NCI-H2196 treated with DMSO at 0.1 percent for 48 hours (cell line): ENCODE data around the gene TOMM20.
"Not testable (repeated sequence)": the region's sequence is repeated elsewhere in the genome, so short reads cannot be mapped to it uniquely, and the experiment has no call there.

ENCODE experiments used
- DNase-seq: peaks from one replicate; lab custom pipeline; 2025; ENCODE audit not compliant: unreplicated experiment; lab: John Stamatoyannopoulos, UW

TOMM20 gene

DNA sequence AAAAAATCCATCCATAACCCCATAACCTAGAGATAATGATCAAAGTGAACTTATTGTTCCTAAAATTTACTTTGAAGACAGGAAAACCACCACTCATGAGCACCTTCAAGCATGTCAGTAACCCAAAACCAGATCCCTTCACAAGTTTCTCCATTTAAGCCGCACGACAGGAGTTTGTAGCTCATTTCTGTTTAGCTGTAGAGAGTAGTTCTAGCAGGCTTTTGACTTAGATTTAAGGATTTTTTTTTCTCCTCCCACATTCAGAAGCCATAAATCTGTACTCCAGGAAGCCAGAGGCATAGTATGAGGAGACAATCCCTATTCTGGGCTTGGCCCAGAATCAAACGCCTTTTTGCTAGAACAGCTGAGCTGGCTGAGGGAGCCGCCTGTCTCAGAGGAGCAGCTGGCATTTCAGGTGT lies 25.6 kb downstream of the TOMM20 start:
- DNase-seq, result no peak

DNA sequence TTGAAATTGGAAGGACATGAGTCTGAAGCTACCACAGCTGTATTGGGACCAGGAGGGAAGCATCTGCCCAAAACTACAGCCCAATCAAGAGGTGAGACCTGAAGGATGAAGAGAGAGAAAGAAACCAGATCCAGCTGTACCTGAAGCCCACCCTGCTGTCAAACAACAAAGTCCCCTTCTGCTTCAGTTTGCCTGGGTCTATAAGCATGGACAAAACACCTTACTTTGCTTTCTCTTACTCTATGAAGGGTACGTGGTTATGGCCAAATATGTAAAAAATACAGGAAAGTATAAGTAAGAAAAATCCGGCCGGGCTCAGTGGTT lies 26.4 kb downstream of the TOMM20 start:
- DNase-seq, result no peak

DNA sequence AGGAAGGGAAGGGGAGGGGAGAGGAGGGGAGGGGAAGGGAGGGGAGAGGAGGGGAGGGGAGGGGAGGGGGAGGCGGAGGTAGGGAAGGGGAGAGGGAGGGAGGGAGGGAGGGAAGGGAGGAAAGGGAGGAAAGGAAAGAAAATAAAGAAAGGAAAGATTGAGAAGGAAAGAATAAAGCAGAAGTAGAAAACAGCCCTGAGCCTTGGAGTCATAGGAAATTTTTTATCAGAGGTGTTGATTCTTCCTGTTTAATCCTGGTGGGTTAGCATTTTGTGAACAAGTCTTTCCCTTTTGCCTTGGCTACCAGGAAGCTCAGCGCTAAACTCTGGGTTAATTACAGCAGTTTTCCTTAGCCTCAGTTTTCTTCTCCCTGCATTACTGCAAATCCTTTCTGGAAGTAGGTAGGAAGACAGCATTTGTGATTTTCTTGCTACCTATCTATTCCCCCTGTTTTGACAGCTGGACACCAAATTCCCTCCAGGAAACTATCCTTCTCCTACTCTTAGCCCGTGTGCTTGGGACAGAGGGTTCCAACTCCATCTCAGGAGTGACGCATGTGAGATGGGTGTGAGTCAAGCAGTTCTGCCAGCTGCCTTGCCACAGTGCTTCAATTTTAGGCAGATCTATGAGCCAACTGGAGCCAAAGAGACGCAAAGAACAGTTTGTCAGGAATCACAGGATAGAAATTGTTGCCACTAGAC lies 26.9 kb downstream of the TOMM20 start:
- no peak for DNase-seq

DNA sequence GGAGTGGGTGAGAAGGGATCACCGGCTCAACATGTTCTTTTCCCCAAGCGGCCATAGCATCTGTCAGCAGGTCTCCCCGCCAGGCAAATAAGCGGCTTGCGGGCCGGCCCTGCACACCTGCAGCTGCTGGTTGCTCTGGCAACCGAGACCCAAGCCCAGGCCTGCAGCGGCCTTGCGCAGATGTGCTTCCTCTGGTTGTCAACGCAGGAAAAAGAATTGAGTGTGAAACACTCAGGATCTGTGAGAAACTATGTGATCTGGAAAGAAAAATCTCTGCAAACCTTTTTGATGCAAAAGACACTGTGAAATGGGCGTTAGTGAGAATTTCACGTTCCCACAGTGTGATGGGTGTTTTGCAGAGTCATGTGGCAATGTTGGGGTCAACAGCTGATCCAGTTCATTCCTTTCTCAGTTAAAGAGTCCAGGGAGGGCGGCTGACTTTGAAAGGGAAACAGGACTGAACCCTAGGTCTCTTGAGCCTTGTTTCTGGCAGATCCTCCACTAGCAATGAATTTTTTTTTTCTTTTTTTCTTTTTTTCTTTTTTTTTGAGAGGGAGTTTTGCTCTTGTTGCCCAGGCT lies 28.4 kb downstream of the TOMM20 start:
- no peak for DNase-seq

DNA sequence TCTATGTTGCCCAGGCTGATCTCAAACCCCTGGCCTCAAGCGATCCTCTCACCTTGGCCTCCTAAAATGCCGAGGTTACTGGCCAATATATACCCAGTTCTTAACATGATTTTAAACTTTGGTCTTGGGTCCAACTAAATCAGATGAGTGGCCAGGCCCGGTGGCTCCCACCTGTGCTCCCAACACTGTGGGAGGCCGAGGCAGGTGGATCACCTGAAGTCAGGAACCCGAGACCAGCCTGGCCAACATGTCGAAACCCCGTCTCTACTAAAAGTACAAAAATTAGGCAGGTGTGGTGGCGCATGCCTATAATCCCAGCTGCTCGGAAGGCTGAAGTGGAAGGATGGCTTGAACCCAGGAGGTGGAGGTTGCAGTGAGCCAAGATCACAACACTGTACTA lies 29.6 kb downstream of the TOMM20 start:
- DNase-seq, result no peak

DNA sequence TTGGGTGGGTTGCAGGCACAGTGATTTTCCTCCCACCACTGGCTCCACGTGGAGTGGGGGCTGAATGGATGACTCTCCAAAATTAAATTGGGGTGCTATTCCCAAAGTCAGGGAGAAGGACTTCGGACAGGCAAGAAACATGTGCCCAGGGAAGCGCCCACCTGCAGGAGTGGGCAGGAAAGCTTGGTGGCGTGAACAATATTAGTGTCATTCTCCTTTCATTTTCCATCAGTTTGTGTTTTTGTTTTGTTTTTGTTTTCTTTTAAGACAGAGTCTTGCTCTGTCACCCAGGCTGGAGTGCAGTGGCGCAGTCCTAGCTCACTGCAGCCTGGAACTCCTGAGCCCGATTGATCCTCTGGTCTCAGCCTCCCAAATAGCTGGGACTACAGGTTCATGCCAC lies 30.1 kb downstream of the TOMM20 start:
- DNase-seq, result no peak

DNA sequence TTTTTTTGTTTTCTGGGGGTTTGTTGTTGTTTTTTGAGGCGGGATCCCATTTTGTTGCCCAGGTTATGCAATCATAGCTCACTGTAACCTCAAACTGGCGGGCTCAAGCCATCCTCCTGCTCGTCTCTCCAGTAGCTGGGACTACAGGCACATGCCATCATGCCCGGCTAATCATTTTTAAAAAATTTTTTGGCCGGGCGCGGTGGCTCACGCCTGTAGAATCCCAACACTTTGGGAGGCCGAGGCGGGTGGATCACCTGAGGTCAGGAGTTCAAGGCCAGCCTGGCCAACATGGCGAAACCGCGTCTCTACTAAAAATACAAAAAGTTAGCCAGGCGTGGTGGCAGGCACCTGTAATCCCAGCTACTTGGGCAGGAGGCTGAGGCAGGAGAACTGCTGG lies 31.1 kb downstream of the TOMM20 start:
- DNase-seq, result not testable (repeated sequence)

DNA sequence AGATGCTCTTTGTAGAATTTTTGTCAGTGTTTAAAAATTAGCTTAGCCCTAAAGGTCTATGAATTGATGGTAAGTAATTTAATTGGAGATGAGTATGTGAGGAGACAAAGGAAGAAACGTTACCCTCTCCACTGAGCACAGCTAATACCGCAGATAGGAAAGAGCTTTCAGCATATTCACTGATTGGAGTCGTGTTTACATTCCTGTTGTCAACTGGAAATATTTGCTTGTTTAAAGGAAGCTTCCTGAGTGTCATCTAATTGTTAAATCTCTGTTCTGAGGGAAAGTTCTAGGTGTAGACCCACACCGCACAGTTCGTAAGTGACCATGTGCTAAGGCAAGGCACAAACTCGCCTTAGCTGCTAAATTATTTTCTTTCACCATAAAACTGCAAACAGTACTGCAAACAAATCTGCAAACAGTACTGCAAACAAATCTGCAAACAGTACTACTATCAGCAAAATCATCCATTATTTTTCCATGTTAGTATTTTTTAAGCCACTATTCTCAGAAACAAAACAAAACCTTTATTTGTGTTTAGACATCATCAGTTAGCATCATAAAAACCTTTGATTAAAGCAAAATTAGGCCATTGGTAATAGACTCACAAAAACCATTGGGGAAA lies 32.6 kb downstream of the TOMM20 start:
- DNase-seq, result no peak

DNA sequence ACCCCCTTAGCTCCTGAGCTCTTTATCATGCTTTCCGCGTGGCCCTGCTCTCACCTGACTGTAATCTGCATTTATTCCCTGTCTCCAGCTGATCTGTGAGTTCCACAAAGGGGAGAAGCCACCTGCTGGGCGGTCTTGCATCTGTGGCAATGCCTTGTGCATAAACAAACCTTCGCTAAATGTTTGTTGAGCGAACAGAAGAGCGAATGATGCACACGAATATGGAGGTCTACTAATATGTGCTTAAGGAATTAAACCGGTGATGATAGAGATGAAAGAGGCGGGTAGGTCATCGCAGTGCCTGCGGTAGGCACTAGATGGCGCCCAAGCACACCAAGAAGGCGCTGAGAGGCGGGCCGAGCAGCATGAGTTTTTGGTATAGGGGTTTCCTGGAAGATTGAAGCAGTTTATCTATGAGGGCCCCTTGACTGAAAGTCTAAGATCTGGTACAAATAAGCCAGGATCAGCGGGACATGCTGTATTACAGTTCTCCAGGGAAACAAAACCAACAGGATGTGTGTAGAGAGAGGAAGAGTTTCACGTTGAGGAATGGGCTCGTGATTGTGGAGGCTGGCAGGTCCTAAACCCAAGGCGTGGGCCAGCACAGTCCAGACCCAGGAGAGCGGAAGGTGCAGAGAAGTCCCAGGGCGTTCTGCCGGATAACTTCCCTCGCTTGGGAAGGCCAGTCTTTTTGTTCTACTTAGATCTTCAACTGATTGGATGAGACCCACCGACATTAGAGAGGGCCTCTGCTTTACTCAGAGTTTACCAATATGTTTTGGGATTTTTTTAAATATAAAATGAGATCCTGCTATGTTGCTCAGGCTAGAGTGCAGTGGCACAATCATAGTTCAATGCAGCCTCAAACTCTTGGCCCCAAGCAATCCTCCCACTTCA lies 34.7 kb downstream of the TOMM20 start:
- DNase-seq, result no peak

DNA sequence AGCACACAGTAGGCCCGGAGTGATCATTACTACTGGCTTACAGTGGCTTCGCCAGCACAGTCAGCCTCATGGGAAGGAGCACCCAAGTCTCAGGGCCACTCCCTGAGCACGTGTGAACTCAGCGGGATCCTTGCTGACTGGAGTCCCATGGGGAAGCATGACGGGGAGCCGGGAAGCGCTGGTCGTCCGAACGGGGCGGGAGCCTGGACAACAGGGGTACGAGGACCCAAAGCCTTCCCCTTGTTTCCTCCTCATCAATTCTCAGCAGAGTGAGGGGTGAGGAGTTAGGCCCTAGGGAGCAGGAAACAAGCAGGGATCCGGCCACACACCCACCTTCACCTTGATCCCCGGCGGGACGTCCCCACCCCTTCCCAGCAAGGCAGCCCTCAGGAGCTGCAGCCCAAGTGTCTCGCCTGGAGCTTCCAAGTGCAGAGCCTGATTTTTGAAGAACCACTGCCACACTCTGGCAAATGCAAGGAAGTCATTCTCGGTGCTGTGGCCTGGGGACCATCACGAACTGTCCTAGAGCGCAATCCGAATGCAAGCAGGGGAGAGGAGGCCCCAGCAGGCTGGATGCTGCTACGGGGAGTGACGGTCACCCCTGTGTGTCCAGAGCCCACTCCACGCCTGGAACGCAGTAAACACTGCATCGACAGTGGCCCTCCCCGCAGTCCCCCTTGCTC lies 35.5 kb downstream of the TOMM20 start:
- no peak for DNase-seq

DNA sequence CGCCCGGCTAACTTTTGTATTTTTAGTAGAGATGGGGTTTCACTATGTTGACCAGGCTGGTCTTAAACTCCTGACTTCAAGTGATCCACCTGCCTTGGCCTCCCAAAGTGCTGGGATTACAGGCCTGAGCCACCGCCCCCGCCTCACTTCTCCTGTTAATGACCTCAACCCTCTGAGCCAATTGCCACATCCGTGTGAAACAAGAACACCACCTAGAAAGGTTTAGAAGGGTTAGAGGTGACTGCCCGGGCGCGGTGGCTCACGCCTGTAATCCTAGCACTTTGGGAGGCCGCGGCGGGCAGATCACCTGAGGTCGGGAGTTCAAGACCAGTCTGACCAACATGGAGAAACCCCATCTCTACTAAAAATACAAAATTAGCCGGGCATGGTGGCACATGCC lies 36.2 kb downstream of the TOMM20 start:
- DNase-seq, result not testable (repeated sequence)

DNA sequence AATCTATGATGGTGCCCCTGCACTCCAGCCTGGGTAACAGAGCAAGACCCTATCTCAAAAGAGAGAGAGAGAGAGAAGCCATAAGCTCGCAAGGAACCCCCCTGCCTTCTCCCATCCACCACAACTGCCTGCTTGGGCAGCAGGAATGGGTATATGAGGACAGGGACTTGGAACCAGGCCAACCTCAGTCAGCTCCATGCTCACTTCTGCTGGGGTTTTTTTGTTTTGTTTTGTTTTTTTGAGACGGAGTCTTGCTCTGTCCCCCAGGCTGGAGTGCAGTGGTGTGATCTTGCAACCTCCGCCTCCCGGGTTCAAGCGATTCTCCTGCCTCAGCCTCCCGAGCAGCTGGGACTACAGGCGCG lies 36.6 kb downstream of the TOMM20 start:
- DNase-seq, result not testable (repeated sequence)

DNA sequence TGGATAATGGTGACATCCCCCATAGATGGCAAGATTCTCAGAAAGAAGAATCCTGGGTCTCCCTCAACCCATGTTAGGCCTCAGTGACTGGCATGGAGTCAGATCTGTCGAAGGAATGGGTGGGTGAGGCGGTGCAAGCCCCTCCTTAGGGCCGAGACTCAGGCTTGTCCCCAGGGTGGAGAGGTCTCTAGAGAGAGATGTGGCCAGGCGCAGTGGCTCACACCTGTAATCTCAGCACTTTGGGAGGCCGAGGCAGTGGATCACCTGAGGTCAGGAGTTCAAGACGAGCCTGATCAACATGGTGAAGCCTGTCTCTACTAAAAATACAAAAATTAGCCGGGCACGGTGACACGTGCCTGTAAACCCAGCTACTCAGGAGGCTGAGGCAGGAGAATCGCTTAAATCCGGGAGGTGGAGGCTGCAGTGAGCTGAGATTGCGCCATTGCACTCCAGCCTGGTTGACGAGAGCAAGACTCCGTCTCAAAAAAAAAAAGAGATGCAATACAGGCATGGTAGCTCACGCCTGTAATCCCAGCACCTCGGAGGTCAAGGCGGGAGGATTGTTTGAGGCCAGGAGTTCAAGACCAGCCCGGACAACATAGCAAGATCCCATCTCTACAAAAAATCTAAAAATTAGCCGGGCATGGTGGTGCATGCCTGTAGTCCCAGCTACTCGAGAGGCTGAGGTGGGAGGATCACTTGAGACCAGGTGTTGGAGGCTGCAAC lies 37.2 kb downstream of the TOMM20 start:
- DNase-seq, result not testable (repeated sequence)

DNA sequence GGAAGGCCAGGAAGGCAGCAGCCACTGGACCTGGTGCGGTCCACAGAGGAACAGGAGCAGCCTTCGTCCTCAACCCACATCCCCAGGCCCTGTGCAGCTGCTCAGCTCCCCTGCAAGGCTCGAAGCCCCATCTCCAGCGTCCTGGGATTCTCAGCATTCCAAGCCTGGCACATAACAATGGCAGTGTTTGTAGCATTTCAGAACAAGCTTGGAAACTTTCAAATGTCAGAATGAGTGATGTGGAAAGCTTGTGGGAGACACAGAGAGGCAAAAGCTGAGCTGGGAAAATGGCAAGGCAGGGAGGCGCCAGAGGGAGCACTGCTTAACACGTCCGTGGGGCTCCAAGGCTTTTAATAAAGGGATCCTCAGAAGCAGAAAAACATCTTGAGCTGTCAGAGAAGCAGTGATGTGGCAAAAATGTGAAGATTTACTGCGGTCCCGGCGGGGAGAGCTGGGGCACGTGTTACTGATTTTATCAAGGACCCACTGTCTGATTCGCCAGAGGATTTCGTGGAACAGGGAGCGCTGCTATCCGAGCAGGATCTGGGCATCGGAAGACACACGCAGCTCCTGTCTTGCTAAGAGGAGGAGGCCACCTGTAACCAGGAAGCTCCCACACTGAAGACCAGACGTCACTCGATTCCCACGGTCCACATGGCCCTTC lies 38.1 kb downstream of the TOMM20 start:
- no peak for DNase-seq

DNA sequence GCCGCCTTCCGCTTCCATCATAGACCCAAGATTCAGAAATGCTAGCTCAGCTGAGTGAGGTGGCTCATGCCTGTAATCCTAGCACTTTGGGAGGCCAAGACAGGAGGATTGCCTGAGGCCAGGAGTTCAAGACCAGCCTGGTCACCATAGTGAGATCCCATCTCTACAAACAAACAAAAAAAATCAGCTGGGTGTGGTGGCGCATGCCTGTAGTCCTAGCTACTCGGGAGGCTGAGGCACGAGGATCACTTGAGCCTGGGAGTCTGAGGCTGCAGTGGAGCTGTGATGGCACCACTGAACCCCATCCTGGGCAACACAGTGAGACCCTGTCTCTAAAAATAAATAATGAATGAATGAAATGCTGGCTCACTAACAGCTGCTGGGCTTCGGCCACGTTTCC lies 39.7 kb downstream of the TOMM20 start:
- DNase-seq, result no peak

DNA sequence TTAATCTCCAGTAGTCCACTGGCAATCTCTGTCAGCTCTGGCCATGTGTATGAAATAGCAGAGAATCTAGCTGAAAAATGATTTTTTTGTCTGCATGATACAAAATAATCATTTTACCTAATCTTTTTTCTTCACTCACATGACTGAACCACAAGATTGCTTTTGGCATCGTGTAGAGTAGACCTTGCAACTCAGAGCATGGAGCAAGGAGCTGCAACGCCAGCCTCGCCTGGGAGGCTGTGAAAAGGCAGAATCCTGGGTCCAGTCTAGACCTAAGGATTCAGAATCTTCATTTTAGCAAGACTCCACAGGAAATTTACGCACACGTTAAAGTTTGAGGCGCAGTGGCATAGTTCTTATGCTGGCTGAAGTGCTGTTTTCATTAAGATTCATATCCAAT lies 40.2 kb downstream of the TOMM20 start:
- DNase-seq, result no peak

DNA sequence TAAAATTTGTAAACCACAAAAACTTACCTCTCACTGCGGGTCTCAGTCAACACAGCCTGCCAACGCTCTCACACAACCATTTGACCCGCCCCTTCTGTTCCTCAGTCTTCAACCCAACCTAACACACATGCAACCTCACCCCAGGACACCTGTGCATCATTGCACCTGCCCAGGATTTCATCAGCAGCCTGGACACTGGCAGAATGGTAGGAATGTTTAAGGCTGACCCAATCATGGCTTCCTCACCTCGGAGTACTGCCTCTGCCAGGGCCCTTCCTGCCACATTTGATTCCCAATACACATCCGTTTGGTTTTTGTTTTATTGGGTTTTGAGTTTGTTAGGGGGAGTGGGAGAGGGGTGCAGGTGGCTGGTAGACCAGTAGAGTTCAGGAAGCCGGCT lies 40.7 kb downstream of the TOMM20 start:
- no peak for DNase-seq

DNA sequence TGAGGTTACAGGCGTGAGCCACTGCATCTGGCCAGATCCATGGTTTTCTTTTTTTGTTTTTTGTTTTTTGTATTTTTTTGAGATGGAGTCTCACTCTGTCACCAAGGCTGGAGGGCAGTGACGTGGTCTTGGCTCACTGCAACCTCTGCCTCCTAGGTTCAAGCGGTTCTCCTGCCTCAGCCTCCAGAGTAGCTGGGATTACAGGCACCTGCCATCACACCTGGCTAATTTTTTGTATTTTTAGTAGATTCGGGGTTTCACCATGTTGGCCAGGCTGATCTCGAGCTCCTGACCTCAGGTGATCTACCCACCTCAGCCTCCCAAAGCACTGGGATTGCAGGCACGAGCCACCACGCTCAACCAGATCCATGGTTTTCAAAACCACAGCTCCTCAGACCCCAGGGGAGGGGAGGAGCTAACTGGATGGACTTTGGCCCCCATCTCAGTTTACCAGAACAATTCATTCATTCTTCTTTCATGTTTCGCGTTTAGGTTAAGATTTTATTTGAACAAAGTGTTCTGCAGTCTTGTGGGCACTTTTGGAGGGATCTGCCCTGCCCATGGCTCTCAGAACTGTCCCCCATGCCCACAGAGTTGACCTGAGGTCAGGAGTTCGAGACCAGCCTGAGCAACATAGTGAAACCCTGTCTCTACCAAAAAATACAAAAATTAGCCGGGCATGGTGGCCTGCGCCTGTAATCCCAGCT lies 43.1 kb downstream of the TOMM20 start:
- DNase-seq, result not testable (repeated sequence)

DNA sequence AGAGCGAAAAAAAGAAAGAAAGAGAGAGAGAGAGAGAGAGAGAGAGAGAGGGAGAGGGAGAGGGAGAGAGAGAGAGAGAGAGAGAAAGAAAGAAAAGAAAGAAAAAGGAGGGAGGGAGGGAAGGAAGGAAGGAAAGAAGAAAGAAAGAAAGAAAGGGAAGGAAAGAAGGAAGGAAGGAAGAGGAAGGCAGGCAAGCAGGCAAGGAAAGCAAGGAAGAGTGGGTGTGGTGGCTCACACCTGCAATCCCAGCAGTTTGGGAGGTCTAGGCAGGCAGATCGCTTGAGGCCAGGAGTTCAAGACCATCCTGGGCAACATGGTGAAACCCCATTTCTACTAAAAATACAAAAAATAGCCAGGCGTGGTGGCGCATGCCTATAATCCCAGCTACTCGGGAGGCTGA lies 47.8 kb downstream of the TOMM20 start:
- DNase-seq, result not testable (repeated sequence)
